GM21576 (cell line): ENCODE measurements around the gene DMD.

Experiments used
- ATAC-seq: cut with Tn5 transposase; IDR thresholded peaks from one replicate; pipeline ENCODE4 v1.9.1; 2021; ENCODE audit warnings: mild to moderate bottlenecking, moderate library complexity; ENCODE audit not compliant: unreplicated experiment

The DMD gene

GRCh38 chrX:31092970-31093638 is 2118.2 kb downstream of the DMD start:
- no peak for ATAC-seq

DNA sequence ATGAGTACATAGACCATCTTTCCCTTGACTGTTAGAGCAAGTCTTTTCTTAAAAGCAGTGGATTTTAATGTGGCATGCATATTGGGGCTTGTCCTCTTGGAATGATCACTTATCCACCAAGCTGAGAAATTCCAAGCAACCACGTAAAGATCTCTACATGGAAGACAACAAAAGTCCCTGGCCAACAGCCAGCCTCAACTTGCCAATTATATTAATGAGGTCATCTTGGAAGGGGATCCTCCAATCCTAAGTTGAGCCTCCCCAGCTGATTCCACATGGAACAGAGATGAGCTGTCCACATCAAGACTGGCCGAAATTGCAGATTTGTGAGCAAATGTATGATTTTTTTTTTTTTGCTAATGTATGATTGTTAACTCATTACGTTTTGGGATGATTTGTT is 2118.9 kb downstream of the DMD start:
- no peak for ATAC-seq

- ATAC-seq, result no peak
Observed at GRCh38 chrX:31091819-31092218, 2119.5 kb downstream of the DMD start.

GRCh38 chrX:31074522-31074921 is 2136.8 kb downstream of the DMD start:
- ATAC-seq, result no peak

GRCh38 chrX:31071725-31072124 is 2139.6 kb downstream of the DMD start, which contains the start of gene FTHL17:
Gene FTHL17 (minus strand): TSS chrX:31072041. CDS start chrX:31071953, 88 bp downstream.
- no peak for ATAC-seq

DNA sequence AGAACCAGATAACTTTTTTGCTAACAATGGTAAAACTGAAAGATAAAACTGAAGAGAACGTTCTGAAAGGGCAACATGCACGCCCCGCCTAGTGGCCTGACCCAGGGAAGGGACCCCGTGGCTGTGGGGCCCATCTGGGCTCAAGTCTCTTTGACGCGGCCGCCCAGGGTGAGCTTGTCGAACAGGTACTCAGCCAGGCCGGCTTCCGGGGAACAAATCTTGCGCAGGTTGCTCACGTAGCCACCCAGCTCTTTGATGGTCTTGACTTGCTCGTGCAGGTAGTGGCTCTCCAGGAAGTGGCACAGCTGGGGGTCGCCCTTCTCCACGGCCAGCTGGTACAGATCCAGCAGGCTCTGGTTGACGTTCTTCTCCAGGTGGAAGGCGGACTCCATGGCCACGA is 2140.1 kb downstream of the DMD start:
- ATAC-seq, result no peak

- peak; percentile 75 for ATAC-seq
Observed at GRCh38 chrX:31070057-31070468, 2141.3 kb downstream of the DMD start.
